Measurements from ENCODE around the gene PSD2. TPM values are rescaled to one million over a fixed set of nuclear protein-coding genes. Genes with fewer than 3 reads are reported as not detected.

PSD2 gene
- total RNA-seq, 1 donor from 2014 or later, result 0.14 TPM

GRCh38 chr5:139757727-139758509, 37.7 kb upstream of the PSD2 start:
- DNase-seq (ENCODE audit: low spot score, unreplicated experiment), result no peak
- peak overlapping the region; percentile 57 for H3K27ac Mint-ChIP-seq
- H3K4me3 Mint-ChIP-seq (ENCODE audit: low read depth), result no peak overlapping the region
- no peak for TF ChIP-seq CTCF (IDR thresholded peaks at IDR 0.05; ENCODE audit: unreplicated experiment)
- H3K4me1 Mint-ChIP-seq (ENCODE audit: low read depth), result peaks cover 28% of the 10 kb centered on the region
- H3K9me3 Mint-ChIP-seq (ENCODE audit: low read depth), result no peaks in the 10 kb centered on the region
- peaks cover 57% of the 10 kb centered on the region for H3K27me3 Mint-ChIP-seq
- no peaks in the 10 kb centered on the region for H3K36me3 Mint-ChIP-seq (ENCODE audit: insufficient read depth)

DNA sequence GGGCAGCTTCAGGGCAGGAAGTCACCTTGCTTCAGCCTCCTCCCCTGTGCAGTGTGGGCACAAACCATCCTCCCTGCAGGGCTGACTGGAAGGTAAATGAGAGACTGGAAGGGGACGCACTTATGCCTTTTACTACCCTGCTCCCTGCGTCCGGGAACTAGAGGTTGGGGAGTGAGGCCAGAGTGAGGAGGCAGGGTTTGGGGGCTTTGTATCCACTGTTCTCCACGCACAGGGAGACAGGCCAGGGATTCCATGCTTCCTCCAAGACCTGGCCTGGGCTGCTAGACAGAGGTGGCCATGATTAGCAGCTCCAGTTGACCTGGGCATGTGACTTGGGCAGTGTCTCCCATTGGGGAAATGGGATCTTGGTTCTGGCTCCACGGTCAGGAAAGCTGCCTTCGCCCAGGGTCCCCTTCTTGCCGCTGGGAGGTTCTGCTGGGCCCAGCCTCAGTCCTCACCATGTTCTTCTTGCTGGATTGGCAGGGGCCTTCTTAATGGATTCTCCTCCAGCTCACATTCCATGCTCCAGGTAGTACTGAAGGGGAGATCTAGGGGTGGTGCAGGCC, 37.0 kb upstream of the PSD2 start:
- peaks cover 62% of the 10 kb centered on the region for H3K27me3 Mint-ChIP-seq
- no peaks in the 10 kb centered on the region for H3K9me3 Mint-ChIP-seq (ENCODE audit: low read depth)
- peak overlapping the region; percentile 57 for H3K27ac Mint-ChIP-seq
- H3K4me3 Mint-ChIP-seq (ENCODE audit: low read depth), result no peak overlapping the region
- DNase-seq (ENCODE audit: low spot score, unreplicated experiment), result no peak
- TF ChIP-seq CTCF (IDR thresholded peaks at IDR 0.05; ENCODE audit: unreplicated experiment), result no peak
- no peaks in the 10 kb centered on the region for H3K36me3 Mint-ChIP-seq (ENCODE audit: insufficient read depth)
- H3K4me1 Mint-ChIP-seq (ENCODE audit: low read depth), result peaks cover 30% of the 10 kb centered on the region

GRCh38 chr5:139759219-139759721, 36.3 kb upstream of the PSD2 start:
- no peak overlapping the region for H3K4me3 Mint-ChIP-seq (ENCODE audit: low read depth)
- H3K4me1 Mint-ChIP-seq (ENCODE audit: low read depth), result peaks cover 34% of the 10 kb centered on the region
- no peak for DNase-seq (ENCODE audit: low spot score, unreplicated experiment)
- no peaks in the 10 kb centered on the region for H3K9me3 Mint-ChIP-seq (ENCODE audit: low read depth)
- H3K27ac Mint-ChIP-seq, result no peak overlapping the region
- TF ChIP-seq CTCF (IDR thresholded peaks at IDR 0.05; ENCODE audit: unreplicated experiment), result no peak
- H3K36me3 Mint-ChIP-seq (ENCODE audit: insufficient read depth), result no peaks in the 10 kb centered on the region
- peaks cover 68% of the 10 kb centered on the region for H3K27me3 Mint-ChIP-seq

GRCh38 chr5:139760066-139761056, 35.2 kb upstream of the PSD2 start:
- Mint-ChIP-seq H3K27me3 (peaks cover 67% of the 10 kb centered on the region), H3K4me3 (ENCODE audit: low read depth) (no peak overlapping the region), H3K4me1 (ENCODE audit: low read depth) (peaks cover 32% of the 10 kb centered on the region), H3K36me3 (ENCODE audit: insufficient read depth) (no peaks in the 10 kb centered on the region), H3K27ac (peak overlapping the region; percentile 81), H3K9me3 (ENCODE audit: low read depth) (no peaks in the 10 kb centered on the region)
- no peak for TF ChIP-seq CTCF (IDR thresholded peaks at IDR 0.05; ENCODE audit: unreplicated experiment)
- no peak for DNase-seq (ENCODE audit: low spot score, unreplicated experiment)

DNA sequence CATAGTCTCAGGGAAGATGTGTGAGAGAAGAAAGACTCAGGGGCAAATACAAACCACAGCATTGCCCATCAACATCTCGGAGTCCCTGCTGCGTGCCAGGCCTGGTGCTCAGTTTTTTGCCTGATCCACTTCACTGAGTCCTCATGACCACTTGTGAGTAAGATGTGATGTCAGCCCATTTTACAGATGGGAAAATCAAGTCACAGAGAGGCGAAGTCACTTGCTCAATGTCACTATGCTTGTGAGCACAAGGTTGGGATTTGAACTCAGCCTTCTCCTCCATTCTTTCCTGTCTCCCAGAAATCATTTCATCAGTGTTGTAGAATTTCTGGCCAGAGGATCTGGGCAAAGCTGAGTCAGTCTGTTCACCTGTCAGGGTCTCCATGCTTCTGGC, 34.6 kb upstream of the PSD2 start:
- Mint-ChIP-seq H3K36me3 (ENCODE audit: insufficient read depth) (no peaks in the 10 kb centered on the region), H3K4me1 (ENCODE audit: low read depth) (peaks cover 29% of the 10 kb centered on the region), H3K27ac (no peak overlapping the region), H3K4me3 (ENCODE audit: low read depth) (no peak overlapping the region), H3K27me3 (peaks cover 67% of the 10 kb centered on the region), H3K9me3 (ENCODE audit: low read depth) (no peaks in the 10 kb centered on the region)
- TF ChIP-seq CTCF (IDR thresholded peaks at IDR 0.05; ENCODE audit: unreplicated experiment), result no peak
- DNase-seq (ENCODE audit: low spot score, unreplicated experiment), result no peak
